ENCODE results near the gene UBXN11.
"Not testable (repeated sequence)": the region's sequence is repeated elsewhere in the genome, so short reads cannot be mapped to it uniquely, and the experiment has no call there.

The UBXN11 gene

GRCh38 chr1:26305667-26306289 lies 658 bp downstream of the UBXN11 start:
- DNase-seq (ENCODE audit: low read depth, low spot score), result no peak

GRCh38 chr1:26302733-26303405 lies 3.6 kb downstream of the UBXN11 start:
- DNase-seq (ENCODE audit: low read depth, low spot score), result no peak

GRCh38 chr1:26300578-26301275 lies 5.7 kb downstream of the UBXN11 start:
- no peak for DNase-seq (ENCODE audit: low read depth, low spot score)

- DNase-seq (ENCODE audit: low read depth, low spot score), result no peak
These were observed 8.7 kb downstream of the UBXN11 start for GRCh38 chr1:26297791-26298124.

GRCh38 chr1:26297057-26297790 lies 9.2 kb downstream of the UBXN11 start:
- DNase-seq (ENCODE audit: low read depth, low spot score), result no peak

GRCh38 chr1:26296340-26297056 lies 9.9 kb downstream of the UBXN11 start:
- no peak for DNase-seq (ENCODE audit: low read depth, low spot score)

- no peak for DNase-seq (ENCODE audit: low read depth, low spot score)
These were observed 11.0 kb downstream of the UBXN11 start for GRCh38 chr1:26295194-26296138.

GRCh38 chr1:26293911-26294463 lies 12.4 kb downstream of the UBXN11 start:
- no peak for DNase-seq (ENCODE audit: low read depth, low spot score)

- DNase-seq (ENCODE audit: low read depth, low spot score), result not testable (repeated sequence)
These were observed 13.7 kb downstream of the UBXN11 start for GRCh38 chr1:26292735-26293134.

GRCh38 chr1:26291939-26292338 lies 14.5 kb downstream of the UBXN11 start:
- DNase-seq (ENCODE audit: low read depth, low spot score), result no peak

GRCh38 chr1:26291433-26291832 lies 15.0 kb downstream of the UBXN11 start:
- DNase-seq (ENCODE audit: low read depth, low spot score), result no peak

GRCh38 chr1:26290882-26291261 lies 15.6 kb downstream of the UBXN11 start:
- DNase-seq (ENCODE audit: low read depth, low spot score), result no peak

- no peak for DNase-seq (ENCODE audit: low read depth, low spot score)
These were observed 16.1 kb downstream of the UBXN11 start for GRCh38 chr1:26290122-26290881.

GRCh38 chr1:26289158-26290059 lies 17.0 kb downstream of the UBXN11 start:
- no peak for DNase-seq (ENCODE audit: low read depth, low spot score)

GRCh38 chr1:26288311-26288941 lies 18.0 kb downstream of the UBXN11 start:
- no peak for DNase-seq (ENCODE audit: low read depth, low spot score)

- no peak for DNase-seq (ENCODE audit: low read depth, low spot score)
These were observed 18.6 kb downstream of the UBXN11 start for GRCh38 chr1:26287811-26288210.

- DNase-seq (ENCODE audit: low read depth, low spot score), result no peak
These were observed 19.3 kb downstream of the UBXN11 start for GRCh38 chr1:26287033-26287711.

GRCh38 chr1:26286064-26286416 lies 20.4 kb downstream of the UBXN11 start:
- DNase-seq (ENCODE audit: low read depth, low spot score), result no peak

Data from activated naive CD8-positive, alpha-beta T cell treated with anti-CD3 and anti-CD28 coated beads, Interleukin-2, amount 50 U/mL, for 16 hours (primary cell).